HTERT RPE-1 (cell line): Measurements from ENCODE around the gene ARRDC3.
"Not testable (repeated sequence)": the region's sequence is repeated elsewhere in the genome, so short reads cannot be mapped to it uniquely, and the experiment has no call there.

Experiments used
- in situ Hi-C: fragments of 300-500 bp; cut with MboI; formaldehyde crosslinking; loops from 4 replicates; pipeline ENCODE4 v1.14.3; 2020; ENCODE audit warnings: low sequenced_read_pairs

ARRDC3 gene

GRCh38 chr5:91361055-91361701 lies 21.9 kb downstream of the ARRDC3 start:
- in situ Hi-C loops, result no loop called here

GRCh38 chr5:91359962-91360609 lies 23.0 kb downstream of the ARRDC3 start:
- in situ Hi-C loops, result no loop called here

- in situ Hi-C loops, result no loop called here
These were observed 25.3 kb downstream of the ARRDC3 start for GRCh38 chr5:91357806-91358205.

GRCh38 chr5:91357012-91357634 lies 26.0 kb downstream of the ARRDC3 start:
- in situ Hi-C loops, result no loop called here

GRCh38 chr5:91354867-91355266 lies 28.2 kb downstream of the ARRDC3 start:
- in situ Hi-C loops, result not testable (repeated sequence)

GRCh38 chr5:91352831-91353695 lies 30.1 kb downstream of the ARRDC3 start:
- in situ Hi-C loops, result no loop called here

GRCh38 chr5:91345461-91345860 lies 37.7 kb downstream of the ARRDC3 start:
- in situ Hi-C loops, result no loop called here

GRCh38 chr5:91344661-91345200 lies 38.4 kb downstream of the ARRDC3 start:
- in situ Hi-C loops, result not testable (repeated sequence)

- in situ Hi-C loops, result no loop called here
These were observed 39.2 kb downstream of the ARRDC3 start for GRCh38 chr5:91343916-91344315.

GRCh38 chr5:91342931-91343330 lies 40.2 kb downstream of the ARRDC3 start:
- in situ Hi-C loops, result not testable (repeated sequence)

GRCh38 chr5:91341154-91341553 lies 42.0 kb downstream of the ARRDC3 start:
- in situ Hi-C loops, result no loop called here

GRCh38 chr5:91340532-91340931 lies 42.6 kb downstream of the ARRDC3 start:
- in situ Hi-C loops, result no loop called here

GRCh38 chr5:91339063-91339705 lies 43.9 kb downstream of the ARRDC3 start:
- in situ Hi-C loops, result no loop called here

GRCh38 chr5:91332267-91333045 lies 50.7 kb downstream of the ARRDC3 start:
- in situ Hi-C loops, result no loop called here

- in situ Hi-C loops, result no loop called here
These were observed 51.4 kb downstream of the ARRDC3 start for GRCh38 chr5:91331705-91332104.

GRCh38 chr5:91329283-91329682 lies 53.8 kb downstream of the ARRDC3 start:
- in situ Hi-C loops, result no loop called here

- in situ Hi-C loops, result no loop called here
These were observed 54.4 kb downstream of the ARRDC3 start for GRCh38 chr5:91328743-91329142.

- in situ Hi-C loops, result not testable (repeated sequence)
These were observed 60.1 kb downstream of the ARRDC3 start for GRCh38 chr5:91322981-91323380.

GRCh38 chr5:91319667-91320066 lies 63.5 kb downstream of the ARRDC3 start:
- in situ Hi-C loops, result no loop called here

GRCh38 chr5:91318724-91319123 lies 64.4 kb downstream of the ARRDC3 start:
- in situ Hi-C loops, result no loop called here
